H1 (cell line): Measurements from ENCODE around the gene UTS2B. TPM values are rescaled to one million over a fixed set of nuclear protein-coding genes. Genes with fewer than 3 reads are reported as not detected.

ENCODE experiments used
- CTCF ChIA-PET: fragments of 300-600 bp; sonication (Branson Sonifier 250); formaldehyde crosslinking; loops from one replicate; lab custom pipeline; 2021; ENCODE audit not compliant: partially characterized antibody; lab: Charles Lee
- POLR2A ChIA-PET: fragments of 300-600 bp; sonication (Branson Sonifier 250); formaldehyde crosslinking; loops from one replicate; lab custom pipeline; 2021; ENCODE audit warnings: inconsistent platforms; ENCODE audit not compliant: partially characterized antibody; lab: Charles Lee
- DNase-seq, 2 experiments: peaks; one replicate each; pipeline versions ENCODE4 v3.0.0 to v3.0.0-alpha.2; 2010 to 2022; ENCODE audit warnings: low spot score in 2 of 2, low read depth in 1 of 2, mixed read lengths in 1 of 2
- FAIRE-seq: peaks from 2 replicates; lab custom pipeline; 2011; peaks lifted over from hg19 to GRCh38; lab: Jason Lieb, UNC
- H2AFZ ChIP-seq: 2 replicates; pipeline ENCODE4 v1.8.1; 2012; ENCODE audit warnings: low read length, inconsistent platforms
- H2AK5ac ChIP-seq: 2 replicates; pipeline ENCODE4 v1.6.1; 2013; ENCODE audit warnings: low read depth, low read length
- H2BK120ac ChIP-seq: replicated peaks from 2 replicates; pipeline ENCODE3; 2013; ENCODE audit warnings: low read depth, low read length, inconsistent platforms
- H2BK12ac ChIP-seq: 2 replicates; pipeline ENCODE4 v1.6.1; 2013; ENCODE audit warnings: low read depth, low read length
- H2BK15ac ChIP-seq: 2 replicates; pipeline ENCODE4 v1.6.1; 2013; ENCODE audit warnings: low read length
- H2BK20ac ChIP-seq: 2 replicates; pipeline ENCODE4 v1.6.1; 2013; ENCODE audit warnings: low read length
- H2BK5ac ChIP-seq: 2 replicates; pipeline ENCODE4 v1.6.1; 2013; ENCODE audit warnings: low read depth, low read length
- H3K14ac ChIP-seq: 2 replicates; pipeline ENCODE4 v1.6.1; 2013; ENCODE audit warnings: inconsistent platforms; ENCODE audit not compliant: insufficient read length
- H3K18ac ChIP-seq: 2 replicates; pipeline ENCODE4 v1.6.1; 2013; ENCODE audit warnings: low read length; ENCODE audit errors: extremely low read depth
- H3K23ac ChIP-seq: 2 replicates; pipeline ENCODE4 v1.6.1; 2013; ENCODE audit warnings: inconsistent platforms; ENCODE audit not compliant: insufficient read length
- H3K23me2 ChIP-seq: 2 replicates; pipeline ENCODE4 v1.6.1; 2013; ENCODE audit warnings: low read depth, low read length
- H3K27ac ChIP-seq: 2 replicates; pipeline ENCODE4 v1.6.1; 2011; ENCODE audit warnings: low read depth, low read length, inconsistent platforms
- H3K27me3 ChIP-seq, 4 experiments: replicated peaks in 1 of 4; 1 replicate in 1 of 4; 2 replicates in 3 of 4; pipeline versions ENCODE4 v1.6.1 to v1.8.1; 2011 to 2013; ENCODE audit warnings: low read length in 3 of 4, mild to moderate bottlenecking in 3 of 4, inconsistent platforms in 2 of 4, mixed read lengths in 2 of 4, moderate library complexity in 1 of 4; ENCODE audit not compliant: control insufficient read depth in 3 of 4, insufficient read depth in 3 of 4; ENCODE audit errors: extremely low read depth in 1 of 4
- H3K36me3 ChIP-seq, 4 experiments: 2 replicates each; pipeline versions ENCODE4 v1.6.1 to v1.8.1; 2011 to 2013; ENCODE audit warnings: mild to moderate bottlenecking in 4 of 4, low read length in 3 of 4, moderate library complexity in 2 of 4, control low read depth in 1 of 4, inconsistent platforms in 1 of 4; ENCODE audit not compliant: insufficient read depth in 4 of 4, control insufficient read depth in 2 of 4
- H3K4ac ChIP-seq: replicated peaks from 2 replicates; pipeline ENCODE3; 2013; ENCODE audit warnings: low read length, low read depth, mixed read lengths, inconsistent platforms; ENCODE audit not compliant: insufficient read length
- H3K4me1 ChIP-seq, 4 experiments: replicated peaks in 1 of 4; 1 replicate in 1 of 4; 2 replicates in 3 of 4; pipeline versions ENCODE4 v1.6.1 to v1.8.1; 2011 to 2013; ENCODE audit warnings: low read length in 3 of 4, inconsistent platforms in 2 of 4, mixed read lengths in 1 of 4; ENCODE audit not compliant: insufficient read depth in 4 of 4, control insufficient read depth in 3 of 4
- H3K4me2 ChIP-seq, 2 experiments: 2 replicates each; pipeline versions ENCODE4 v1.6.1 to v1.8.1; 2011 to 2013; ENCODE audit warnings: low read depth in 2 of 2, low read length in 2 of 2, control low read depth in 1 of 2, inconsistent platforms in 1 of 2, mild to moderate bottlenecking in 1 of 2; ENCODE audit not compliant: insufficient read depth in 1 of 2
- H3K4me3 ChIP-seq, 4 experiments: fragments of 200-600, 300-600 bp in 1 of 4; sonication (generic), shearing (Covaris generic), sonication (Bioruptor Twin) in 1 of 4; 2 replicates each; pipeline versions ENCODE4 v1.5.1 to v1.8.1; 2011 to 2016; ENCODE audit warnings: low read length in 4 of 4, low read depth in 3 of 4, control low read depth in 2 of 4, inconsistent platforms in 2 of 4, mild to moderate bottlenecking in 2 of 4, mixed read lengths in 1 of 4, moderate library complexity in 1 of 4; ENCODE audit not compliant: insufficient read depth in 2 of 4; ENCODE audit errors: extremely low read depth in 1 of 4
- H3K56ac ChIP-seq: replicated peaks from 2 replicates; pipeline ENCODE3; 2013; ENCODE audit warnings: low read depth, mild to moderate bottlenecking, mixed read lengths, low read length, inconsistent platforms; ENCODE audit not compliant: insufficient read length
- H3K79me1 ChIP-seq: 2 replicates; pipeline ENCODE4 v1.6.1; 2013; ENCODE audit warnings: low read depth, low read length, control low read depth
- H3K79me2 ChIP-seq, 2 experiments: 2 replicates each; pipeline versions ENCODE4 v1.6.1 to v1.8.1; 2012 to 2013; ENCODE audit warnings: low read length in 2 of 2, mild to moderate bottlenecking in 2 of 2, inconsistent platforms in 1 of 2; ENCODE audit not compliant: insufficient read depth in 2 of 2, control insufficient read depth in 1 of 2
- H3K9ac ChIP-seq, 4 experiments: replicated peaks in 1 of 4; 1 replicate in 1 of 4; 2 replicates in 3 of 4; pipeline versions ENCODE4 v1.6.1 to v1.8.1; 2011 to 2013; ENCODE audit warnings: low read depth in 3 of 4, low read length in 3 of 4, control low read depth in 2 of 4, mild to moderate bottlenecking in 2 of 4, moderate library complexity in 2 of 4, inconsistent platforms in 1 of 4; ENCODE audit errors: extremely low read depth in 1 of 4
- H3K9me3 ChIP-seq, 2 experiments: 2 replicates each; pipeline versions ENCODE4 v1.6.1 to v1.8.1; 2012 to 2013; ENCODE audit warnings: mild to moderate bottlenecking in 2 of 2, moderate library complexity in 2 of 2, control low read depth in 1 of 2, inconsistent platforms in 1 of 2, low read depth in 1 of 2, low read length in 1 of 2, mixed read lengths in 1 of 2; ENCODE audit not compliant: insufficient read depth in 2 of 2
- H4K20me1 ChIP-seq, 2 experiments: replicated peaks in 1 of 2; 2 replicates each; pipeline versions ENCODE3 to v1.8.1; 2011 to 2013; ENCODE audit warnings: inconsistent platforms in 2 of 2, low read length in 2 of 2, mild to moderate bottlenecking in 1 of 2; ENCODE audit not compliant: insufficient read depth in 2 of 2, control insufficient read depth in 1 of 2
- H4K5ac ChIP-seq: 2 replicates; pipeline ENCODE4 v1.6.1; 2013; ENCODE audit warnings: low read length, low read depth, mixed read lengths, inconsistent platforms; ENCODE audit not compliant: insufficient read length
- H4K8ac ChIP-seq: 2 replicates; pipeline ENCODE4 v1.8.0; 2013; ENCODE audit warnings: mild to moderate bottlenecking, moderate library complexity, low read length, inconsistent platforms; ENCODE audit not compliant: insufficient read depth; ENCODE audit errors: extremely low read depth
- H4K91ac ChIP-seq: replicated peaks from 2 replicates; pipeline ENCODE3; 2013; ENCODE audit warnings: low read length, mixed read lengths, inconsistent platforms; ENCODE audit not compliant: insufficient read length
- MAX ChIP-seq: IDR thresholded peaks from 2 replicates; pipeline ENCODE4 v1.6.1; 2012; ENCODE audit warnings: inconsistent platforms
- POLR2AphosphoS5 ChIP-seq: IDR thresholded peaks from 2 replicates; pipeline ENCODE4 v1.6.1; 2011; ENCODE audit warnings: low read depth, low read length
- WGBS, 2 experiments: shearing (Covaris generic) in 1 of 2; methylation state at CpG; one replicate each; pipeline versions ENCODE4 v1.1.6 to v1.1.7; 2013 to 2015; ENCODE audit warnings: low lambda C conversion rate in 2 of 2, mixed read lengths in 2 of 2, inconsistent platforms in 1 of 2, low coverage in 1 of 2, missing lambda C conversion rate in 1 of 2; ENCODE audit not compliant: insufficient replicate concordance in 2 of 2, insufficient coverage in 1 of 2, insufficient read length in 1 of 2; ENCODE audit errors: extremely low coverage in 1 of 2, missing lambda C conversion rate in 1 of 2; 5-methylcytosine and 5-hydroxymethylcytosine counted together
- polyA plus RNA-seq, 7 experiments: library from polyadenylated mRNA; depleted of rRNA in 3 of 7; stranded (reverse) in 5 of 7; unstranded in 2 of 7; fragments of >200 nt in 5 of 7; fragments of 200-250 nt in 2 of 7; gene quantifications; 1 replicate in 5 of 7; 2 replicates in 1 of 7; 4 replicates in 1 of 7; pipeline versions ENCODE4 v1.2.1 to v1.2.3, GENCODE V29; 2011 to 2013; ENCODE audit warnings: missing spikeins in 2 of 7, mixed read lengths in 2 of 7
- total RNA-seq: library from RNA; stranded (reverse); fragmentation: NEBNext Ultra II Directional; extraction: Animal tissue kit (Norgen Biotek cat#: 25700); gene quantifications from 2 replicates; pipeline ENCODE4 v1.2.1, GENCODE V29; 2021

UTS2B gene
- total and polyA plus RNA-seq, 2 of the 8 experiments (the other 6 are each of a cell fraction or from before 2014, with no cell fraction given): not detected

GRCh38 chr3:191255156-191255555 lies 75.2 kb downstream of the UTS2B start:
- H4K20me1 ChIP-seq: no peaks in the 10 kb centered on the region
- H4K5ac ChIP-seq: no peak overlapping the region
- no peak overlapping the region for H3K4ac ChIP-seq
- FAIRE-seq (peak; percentile 48), DNase-seq (no peak)
- H2AK5ac ChIP-seq: no peak overlapping the region
- H2BK120ac ChIP-seq: no peak overlapping the region
- H3K14ac ChIP-seq: no peak overlapping the region
- no peak overlapping the region for H4K91ac ChIP-seq
- TF ChIP-seq MAX (0 out of 2 replicates have a peak, but pooled peaks have one; percentile 17), POLR2AphosphoS5 (no peak)
- H3K9me3 ChIP-seq: no peaks in the 10 kb centered on the region
- H3K9ac ChIP-seq: no peak overlapping the region
- peaks cover 0 to 12% (median 8%) of the 10 kb centered on the region in 4 experiments; a peak in 4 of 7 replicates for H3K4me1 ChIP-seq
- H3K18ac ChIP-seq: no peak overlapping the region; the same call in 1 of the 2 replicates
- no peak overlapping the region for H3K56ac ChIP-seq
- CTCF ChIA-PET: interaction anchor here (1.1 kb wide), 1 partner anchor 11 kb away, joined by 4 read pairs; no protein-coding TSS in a partner anchor
- no peaks in the 10 kb centered on the region for H3K79me2 ChIP-seq
- no peak overlapping the region for H3K4me2 ChIP-seq
- H3K27ac ChIP-seq: no peak overlapping the region
- H2BK5ac ChIP-seq: no peak overlapping the region
- H3K23me2 ChIP-seq: no peaks in the 10 kb centered on the region
- WGBS, 2 experiments: 79% methylated on average over 5 of the region's 5 CpGs; no CpG with 5 or more reads in 1 of the 2 experiments
- H3K23ac ChIP-seq: no peak overlapping the region
- peak overlapping the region; percentile 27; the same call in 1 of the 2 replicates for H2BK20ac ChIP-seq
- no peak overlapping the region for H4K8ac ChIP-seq
- H2BK15ac ChIP-seq: no peak overlapping the region
- H3K79me1 ChIP-seq: no peaks in the 10 kb centered on the region
- H3K36me3 ChIP-seq: no peaks in the 10 kb centered on the region
- H2AFZ ChIP-seq: no peak overlapping the region
- H3K4me3 ChIP-seq: no peak overlapping the region
- H2BK12ac ChIP-seq: no peak overlapping the region
- POLR2A ChIA-PET: no interaction called here
- no peaks in the 10 kb centered on the region for H3K27me3 ChIP-seq
